ENCODE measurements around the gene RNF41. TPM values are rescaled to one million over a fixed set of nuclear protein-coding genes. Genes with fewer than 3 reads are reported as not detected.
"Not testable (repeated sequence)": the region's sequence is repeated elsewhere in the genome, so short reads cannot be mapped to it uniquely, and the experiment has no call there.

RNF41 gene
- total RNA-seq, 1 donor from 2014 or later: 86.0 TPM

GRCh38 chr12:56158926-56159461 lies 62.7 kb downstream of the RNF41 start:
- Mint-ChIP-seq H3K27me3 (no peaks in the 10 kb centered on the region), H3K36me3 (ENCODE audit: low read depth) (peaks cover 68% of the 10 kb centered on the region), H3K9me3 (no peaks in the 10 kb centered on the region), H3K4me3 (peak overlapping the region; percentile 94), H3K27ac (peak overlapping the region; percentile 95), H3K4me1 (peaks cover 47% of the 10 kb centered on the region)
- ChIA-PET POLR2A (interaction anchor here (0.5 to 4.3 kb wide), 13 partner anchors 12 to 175 kb away, joined by 3 to 67 read pairs (median 6); partner anchors contain the start of genes ESYT1, PA2G4, PAN2 and RNF41), CTCF (interaction anchor here (1.1 to 2.0 kb wide), 4 partner anchors 28 to 40 kb away, joined by 4 to 13 read pairs (median 6); partner anchors contain the start of gene SMARCC2)
- intact Hi-C loops (cut with micrococcal nuclease): loop anchor here (1.0 kb wide), 5 partner anchors 31 to 186 kb away; partner anchors contain the start of genes RNF41 and ZC3H10
- ATAC-seq (ENCODE audit: low read depth) (no peak), DNase-seq (no peak)
- no peak for TF ChIP-seq CTCF (IDR thresholded peaks at IDR 0.05)

GRCh38 chr12:56158029-56158925 lies 63.4 kb downstream of the RNF41 start, which contains the start of gene MYL6:
MYL6 (plus strand) TSS chr12:56158359; CDS start chr12:56158402, 43 bp downstream.
- intact Hi-C loops (cut with micrococcal nuclease): loop anchor here (1.0 kb wide), 5 partner anchors 32 to 185 kb away; partner anchors contain the start of genes RNF41 and ZC3H10
- ChIA-PET CTCF (interaction anchor here (1.0 to 2.0 kb wide), 5 partner anchors 29 to 184 kb away, joined by 3 to 13 read pairs (median 5); partner anchors contain the start of genes RAB5B and SMARCC2), POLR2A (interaction anchor here (0.7 to 4.3 kb wide), 12 partner anchors 17 to 176 kb away, joined by 3 to 67 read pairs (median 5); partner anchors contain the start of genes CNPY2, ESYT1, PA2G4 and PAN2)
- Mint-ChIP-seq H3K4me3 (peak within 1 kb of the TSS; percentile 94), H3K9me3 (no peaks in the 10 kb centered on the region), H3K27me3 (no peaks in the 10 kb centered on the region), H3K4me1 (peaks cover 48% of the 10 kb centered on the region), H3K36me3 (ENCODE audit: low read depth) (peaks cover 61% of the 10 kb centered on the region), H3K27ac (peak within 1 kb of the TSS; percentile 95)
- TF ChIP-seq CTCF (IDR thresholded peaks at IDR 0.05): no peak
- DNase-seq: peak; percentile 70
- peak; percentile 86 for ATAC-seq (ENCODE audit: low read depth)

DNA sequence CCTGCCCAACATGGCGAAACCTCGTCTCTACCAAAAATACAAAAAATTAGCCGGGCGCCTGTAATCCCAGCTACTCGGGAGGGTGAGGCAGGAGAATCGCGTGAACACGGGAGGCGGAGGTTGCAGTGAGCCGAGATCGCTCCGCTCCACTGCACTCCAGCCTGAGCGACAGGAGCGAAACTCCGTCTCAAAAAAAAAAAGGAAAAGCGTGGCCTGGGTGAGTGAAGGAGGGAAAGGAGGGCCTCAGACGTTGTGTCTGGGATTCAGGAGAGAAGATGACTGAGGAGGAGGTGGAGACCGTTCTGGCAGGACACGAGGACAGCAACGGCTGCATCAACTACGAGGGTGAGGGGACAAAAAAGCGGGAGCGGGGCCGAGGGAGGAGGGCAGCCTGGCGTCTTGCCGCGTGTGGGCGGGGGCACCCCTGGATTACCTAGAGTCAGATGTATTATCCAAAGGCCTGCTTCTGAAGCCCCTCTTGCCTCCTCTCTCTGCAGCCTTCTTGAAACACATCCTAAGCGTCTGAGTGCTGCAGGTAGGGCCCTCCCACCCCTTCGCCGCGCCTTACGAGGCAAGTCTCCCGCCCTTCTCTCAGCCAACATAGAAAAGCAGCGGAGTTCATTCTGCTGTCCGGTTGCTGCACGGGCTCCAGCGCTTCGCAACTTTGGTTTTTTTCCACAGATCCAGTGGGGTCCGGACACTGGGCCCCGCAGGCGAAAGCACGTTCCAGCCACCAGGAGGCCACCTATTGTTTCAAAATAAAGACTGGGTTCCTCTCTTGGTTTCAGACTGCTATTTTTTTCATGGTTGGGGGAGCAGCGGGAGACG lies 64.3 kb downstream of the RNF41 start:
- Mint-ChIP-seq H3K27ac (peak overlapping the region; percentile 95), H3K36me3 (ENCODE audit: low read depth) (peaks cover 55% of the 10 kb centered on the region), H3K4me1 (peaks cover 57% of the 10 kb centered on the region), H3K9me3 (no peaks in the 10 kb centered on the region), H3K4me3 (peak overlapping the region; percentile 94), H3K27me3 (no peaks in the 10 kb centered on the region)
- ATAC-seq (ENCODE audit: low read depth): peak; percentile 63
- intact Hi-C loops (cut with micrococcal nuclease): loop anchor here (1.0 kb wide), 5 partner anchors 31 to 184 kb away; partner anchors contain the start of genes RNF41 and ZC3H10
- ChIA-PET CTCF (interaction anchor here (1.0 kb wide), 1 partner anchor 183 kb away, joined by 3 read pairs; the partner anchor contains the start of gene RAB5B), POLR2A (interaction anchor here (0.7 to 4.3 kb wide), 11 partner anchors 15 to 568 kb away, joined by 3 to 67 read pairs (median 5); partner anchors contain the start of genes ESYT1, NACA, RNF41 and SMARCC2)
- TF ChIP-seq CTCF (IDR thresholded peaks at IDR 0.05): no peak
- peak; percentile 61 for DNase-seq

GRCh38 chr12:56156464-56157200 lies 65.1 kb downstream of the RNF41 start:
- Mint-ChIP-seq H3K27ac (peak overlapping the region; percentile 95), H3K4me1 (peaks cover 60% of the 10 kb centered on the region), H3K36me3 (ENCODE audit: low read depth) (peaks cover 55% of the 10 kb centered on the region), H3K4me3 (peak overlapping the region; percentile 94)
- ATAC-seq (ENCODE audit: low read depth); H3K27me3 Mint-ChIP-seq; intact Hi-C loops (cut with micrococcal nuclease); H3K9me3 Mint-ChIP-seq; CTCF ChIA-PET; DNase-seq: not testable (repeated sequence)
- POLR2A ChIA-PET: interaction anchor here (0.5 to 4.3 kb wide), 14 partner anchors 14 to 1457 kb away, joined by 3 to 67 read pairs (median 4); partner anchors contain the start of genes ESYT1, NACA, RNF41 and RPL41

Measured in activated B cell treated with CpG ODN at 0.5 μM for 24 hours (primary cell).